ENCODE results near the gene THOC2.
"Not testable (repeated sequence)": the region's sequence is repeated elsewhere in the genome, so short reads cannot be mapped to it uniquely, and the experiment has no call there.

DNA sequence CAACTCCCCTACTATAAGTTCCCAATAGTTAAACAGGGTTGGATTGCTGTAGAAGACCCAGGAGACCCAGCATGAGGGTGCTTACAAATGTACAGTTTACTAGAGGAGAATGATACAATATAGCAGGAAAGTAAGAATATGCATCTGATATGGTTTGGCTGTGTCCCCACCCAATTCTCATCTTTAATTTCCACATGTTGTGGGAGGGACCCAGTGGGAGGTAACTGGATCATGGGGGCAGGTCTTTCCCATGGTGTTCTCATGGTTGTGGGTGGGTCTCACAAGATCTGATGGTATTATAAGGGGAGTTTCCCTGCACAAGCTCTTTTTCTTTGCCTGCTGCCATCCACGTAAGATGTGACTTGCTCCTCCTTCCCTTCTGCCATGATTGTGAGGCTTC lies 24.9 kb upstream of the THOC2 start:
- TF ChIP-seq, protein P1, sequence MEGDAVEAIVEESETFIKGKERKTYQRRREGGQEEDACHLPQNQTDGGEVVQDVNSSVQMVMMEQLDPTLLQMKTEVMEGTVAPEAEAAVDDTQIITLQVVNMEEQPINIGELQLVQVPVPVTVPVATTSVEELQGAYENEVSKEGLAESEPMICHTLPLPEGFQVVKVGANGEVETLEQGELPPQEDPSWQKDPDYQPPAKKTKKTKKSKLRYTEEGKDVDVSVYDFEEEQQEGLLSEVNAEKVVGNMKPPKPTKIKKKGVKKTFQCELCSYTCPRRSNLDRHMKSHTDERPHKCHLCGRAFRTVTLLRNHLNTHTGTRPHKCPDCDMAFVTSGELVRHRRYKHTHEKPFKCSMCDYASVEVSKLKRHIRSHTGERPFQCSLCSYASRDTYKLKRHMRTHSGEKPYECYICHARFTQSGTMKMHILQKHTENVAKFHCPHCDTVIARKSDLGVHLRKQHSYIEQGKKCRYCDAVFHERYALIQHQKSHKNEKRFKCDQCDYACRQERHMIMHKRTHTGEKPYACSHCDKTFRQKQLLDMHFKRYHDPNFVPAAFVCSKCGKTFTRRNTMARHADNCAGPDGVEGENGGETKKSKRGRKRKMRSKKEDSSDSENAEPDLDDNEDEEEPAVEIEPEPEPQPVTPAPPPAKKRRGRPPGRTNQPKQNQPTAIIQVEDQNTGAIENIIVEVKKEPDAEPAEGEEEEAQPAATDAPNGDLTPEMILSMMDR (IDR thresholded peaks at IDR 0.05): not testable (repeated sequence)
- not testable (repeated sequence) for TF ChIP-seq POLR2A (IDR thresholded peaks at IDR 0.05)
